ENCODE data around the gene PRAME. TPM values are rescaled to one million over a fixed set of nuclear protein-coding genes. Genes with fewer than 3 reads are reported as not detected.

Gene PRAME
- total RNA-seq, 1 experiment from 2014 or later = not detected

- CTCF ChIA-PET = no interaction called here
- Mint-ChIP-seq H3K36me3 (ENCODE audit: insufficient read depth, unreplicated experiment) (no peaks in the 10 kb centered on the region), H3K27ac (ENCODE audit: unreplicated experiment) (no peak overlapping the region), H3K27me3 (ENCODE audit: insufficient read depth, unreplicated experiment) (peaks cover 8% of the 10 kb centered on the region), H3K9me3 (ENCODE audit: unreplicated experiment) (no peaks in the 10 kb centered on the region), H3K4me1 (ENCODE audit: low read depth, unreplicated experiment) (no peaks in the 10 kb centered on the region), H3K4me3 (ENCODE audit: unreplicated experiment) (no peak overlapping the region)
- POLR2A ChIA-PET = no interaction called here
- Histone ChIP-seq H3K9me3 (no peaks in the 10 kb centered on the region), H3K4me1 (no peaks in the 10 kb centered on the region), H3K27me3 (replicated peaks; ENCODE audit: control insufficient read depth, insufficient read depth, low read length) (no peaks in the 10 kb centered on the region), H3K36me3 (ENCODE audit: control insufficient read depth, insufficient read depth, low read length) (no peaks in the 10 kb centered on the region), H3K4me3 (ENCODE audit: low read depth, low read length) (no peak overlapping the region)
- DNase-seq = no peak
- intact Hi-C loops (cut with micrococcal nuclease; ENCODE audit: unreplicated experiment) = no loop called here
- BruUV-seq (replicated peaks) = no TSS peak
- TF ChIP-seq CTCF (IDR thresholded peaks at IDR 0.05; ENCODE audit: insufficient read depth in 1 of 2, low read depth in 1 of 2, low read length in 1 of 2, severe bottlenecking in 1 of 2, unreplicated experiment in 1 of 2) = no peak
Measured at GRCh38 chr22:22536916-22537315, 22.1 kb downstream of the PRAME start.

GRCh38 chr22:22536515-22536914 lies 22.6 kb downstream of the PRAME start:
- intact Hi-C loops (cut with micrococcal nuclease; ENCODE audit: unreplicated experiment) = no loop called here
- Mint-ChIP-seq H3K27me3 (ENCODE audit: insufficient read depth, unreplicated experiment) (peaks cover 8% of the 10 kb centered on the region), H3K4me3 (ENCODE audit: unreplicated experiment) (no peak overlapping the region), H3K36me3 (ENCODE audit: insufficient read depth, unreplicated experiment) (no peaks in the 10 kb centered on the region), H3K9me3 (ENCODE audit: unreplicated experiment) (no peaks in the 10 kb centered on the region), H3K4me1 (ENCODE audit: low read depth, unreplicated experiment) (no peaks in the 10 kb centered on the region), H3K27ac (ENCODE audit: unreplicated experiment) (no peak overlapping the region)
- no TSS peak for BruUV-seq (replicated peaks)
- no peak for DNase-seq
- POLR2A ChIA-PET = no interaction called here
- no peak for TF ChIP-seq CTCF (IDR thresholded peaks at IDR 0.05; ENCODE audit: insufficient read depth in 1 of 2, low read depth in 1 of 2, low read length in 1 of 2, severe bottlenecking in 1 of 2, unreplicated experiment in 1 of 2)
- Histone ChIP-seq H3K36me3 (ENCODE audit: control insufficient read depth, insufficient read depth, low read length) (no peaks in the 10 kb centered on the region), H3K4me1 (no peaks in the 10 kb centered on the region), H3K27me3 (replicated peaks; ENCODE audit: control insufficient read depth, insufficient read depth, low read length) (no peaks in the 10 kb centered on the region), H3K9me3 (no peaks in the 10 kb centered on the region), H3K4me3 (ENCODE audit: low read depth, low read length) (no peak overlapping the region)
- CTCF ChIA-PET = no interaction called here

GRCh38 chr22:22535662-22536061 lies 23.4 kb downstream of the PRAME start:
- CTCF ChIA-PET = interaction anchor here (0.6 kb wide), 2 partner anchors 8 to 418 kb away, joined by 3 to 6 read pairs; no protein-coding TSS in a partner anchor
- H3K4me1 Mint-ChIP-seq (ENCODE audit: low read depth, unreplicated experiment) = no peaks in the 10 kb centered on the region

More at GRCh38 chr22:22535662-22536061, 23.4 kb downstream of the PRAME start:
- H3K4me3 ChIP-seq (ENCODE audit: low read depth, low read length) = no peak overlapping the region
- POLR2A ChIA-PET = no interaction called here
- H3K9me3 Mint-ChIP-seq (ENCODE audit: unreplicated experiment) = no peaks in the 10 kb centered on the region
- DNase-seq = no peak
- no peaks in the 10 kb centered on the region for H3K27me3 ChIP-seq (replicated peaks; ENCODE audit: control insufficient read depth, insufficient read depth, low read length)
- no peaks in the 10 kb centered on the region for H3K4me1 ChIP-seq
- H3K36me3 Mint-ChIP-seq (ENCODE audit: insufficient read depth, unreplicated experiment) = no peaks in the 10 kb centered on the region
- H3K4me3 Mint-ChIP-seq (ENCODE audit: unreplicated experiment) = no peak overlapping the region
- H3K27ac Mint-ChIP-seq (ENCODE audit: unreplicated experiment) = no peak overlapping the region
- BruUV-seq (replicated peaks) = no TSS peak
- H3K9me3 ChIP-seq = no peaks in the 10 kb centered on the region
- no peaks in the 10 kb centered on the region for H3K36me3 ChIP-seq (ENCODE audit: control insufficient read depth, insufficient read depth, low read length)
- intact Hi-C loops (cut with micrococcal nuclease; ENCODE audit: unreplicated experiment) = no loop called here
- no peak for TF ChIP-seq CTCF (IDR thresholded peaks at IDR 0.05; ENCODE audit: insufficient read depth in 1 of 2, low read depth in 1 of 2, low read length in 1 of 2, severe bottlenecking in 1 of 2, unreplicated experiment in 1 of 2)
- H3K27me3 Mint-ChIP-seq (ENCODE audit: insufficient read depth, unreplicated experiment) = peaks cover 8% of the 10 kb centered on the region
